ENCODE results near the gene MAPK4.

The MAPK4 gene

GRCh38 chr18:50737127-50737526 lies 177.2 kb downstream of the MAPK4 start:
- TF ChIP-seq, protein P1, sequence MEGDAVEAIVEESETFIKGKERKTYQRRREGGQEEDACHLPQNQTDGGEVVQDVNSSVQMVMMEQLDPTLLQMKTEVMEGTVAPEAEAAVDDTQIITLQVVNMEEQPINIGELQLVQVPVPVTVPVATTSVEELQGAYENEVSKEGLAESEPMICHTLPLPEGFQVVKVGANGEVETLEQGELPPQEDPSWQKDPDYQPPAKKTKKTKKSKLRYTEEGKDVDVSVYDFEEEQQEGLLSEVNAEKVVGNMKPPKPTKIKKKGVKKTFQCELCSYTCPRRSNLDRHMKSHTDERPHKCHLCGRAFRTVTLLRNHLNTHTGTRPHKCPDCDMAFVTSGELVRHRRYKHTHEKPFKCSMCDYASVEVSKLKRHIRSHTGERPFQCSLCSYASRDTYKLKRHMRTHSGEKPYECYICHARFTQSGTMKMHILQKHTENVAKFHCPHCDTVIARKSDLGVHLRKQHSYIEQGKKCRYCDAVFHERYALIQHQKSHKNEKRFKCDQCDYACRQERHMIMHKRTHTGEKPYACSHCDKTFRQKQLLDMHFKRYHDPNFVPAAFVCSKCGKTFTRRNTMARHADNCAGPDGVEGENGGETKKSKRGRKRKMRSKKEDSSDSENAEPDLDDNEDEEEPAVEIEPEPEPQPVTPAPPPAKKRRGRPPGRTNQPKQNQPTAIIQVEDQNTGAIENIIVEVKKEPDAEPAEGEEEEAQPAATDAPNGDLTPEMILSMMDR (conservative IDR thresholded peaks at IDR 0.05): no peak
- no peak for TF ChIP-seq ZFX (IDR thresholded peaks at IDR 0.05)

GRCh38 chr18:50738098-50738757 lies 178.3 kb downstream of the MAPK4 start:
- H3K27ac ChIP-seq: no peak overlapping the region
- TF ChIP-seq ZFX (IDR thresholded peaks at IDR 0.05): no peak

More at GRCh38 chr18:50737127-50737526, 177.2 kb downstream of the MAPK4 start:
- no peak overlapping the region for H3K27ac ChIP-seq

DNA sequence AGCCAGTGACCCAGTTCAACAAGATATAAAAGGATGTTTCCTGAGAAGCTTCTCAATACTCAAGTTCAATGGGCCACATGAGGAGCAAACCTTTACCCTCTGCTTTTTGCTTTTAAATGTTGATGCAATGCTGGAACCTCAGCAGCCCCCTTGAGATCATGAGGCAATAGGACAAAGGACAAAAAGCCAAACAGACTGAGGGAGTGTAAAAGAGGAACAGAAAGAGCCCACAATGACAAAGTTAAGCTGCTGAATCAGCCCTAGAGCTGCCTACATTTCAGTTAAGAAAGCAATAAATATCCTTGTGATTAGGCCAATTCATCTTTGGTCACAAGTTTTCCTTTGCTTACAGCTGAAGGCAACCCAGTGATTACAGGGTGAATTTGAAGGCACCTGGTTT lies 183.1 kb downstream of the MAPK4 start:
- no peak for TF ChIP-seq ZFX (IDR thresholded peaks at IDR 0.05)
- TF ChIP-seq, protein P1 (conservative IDR thresholded peaks at IDR 0.05): no peak
- no peak overlapping the region for H3K27ac ChIP-seq

GRCh38 chr18:50744253-50744652 lies 184.4 kb downstream of the MAPK4 start:
- no peak for TF ChIP-seq ZFX (IDR thresholded peaks at IDR 0.05)
- TF ChIP-seq, protein P1 (conservative IDR thresholded peaks at IDR 0.05): no peak
- no peak overlapping the region for H3K27ac ChIP-seq

GRCh38 chr18:50745945-50746344 lies 186.1 kb downstream of the MAPK4 start:
- H3K27ac ChIP-seq: no peak overlapping the region
- TF ChIP-seq, protein P1 (conservative IDR thresholded peaks at IDR 0.05): no peak
- TF ChIP-seq ZFX (IDR thresholded peaks at IDR 0.05): no peak

GRCh38 chr18:50747849-50748242 lies 188.0 kb downstream of the MAPK4 start:
- TF ChIP-seq, protein P1 (conservative IDR thresholded peaks at IDR 0.05): no peak
- no peak for TF ChIP-seq ZFX (IDR thresholded peaks at IDR 0.05)
- H3K27ac ChIP-seq: no peak overlapping the region

DNA sequence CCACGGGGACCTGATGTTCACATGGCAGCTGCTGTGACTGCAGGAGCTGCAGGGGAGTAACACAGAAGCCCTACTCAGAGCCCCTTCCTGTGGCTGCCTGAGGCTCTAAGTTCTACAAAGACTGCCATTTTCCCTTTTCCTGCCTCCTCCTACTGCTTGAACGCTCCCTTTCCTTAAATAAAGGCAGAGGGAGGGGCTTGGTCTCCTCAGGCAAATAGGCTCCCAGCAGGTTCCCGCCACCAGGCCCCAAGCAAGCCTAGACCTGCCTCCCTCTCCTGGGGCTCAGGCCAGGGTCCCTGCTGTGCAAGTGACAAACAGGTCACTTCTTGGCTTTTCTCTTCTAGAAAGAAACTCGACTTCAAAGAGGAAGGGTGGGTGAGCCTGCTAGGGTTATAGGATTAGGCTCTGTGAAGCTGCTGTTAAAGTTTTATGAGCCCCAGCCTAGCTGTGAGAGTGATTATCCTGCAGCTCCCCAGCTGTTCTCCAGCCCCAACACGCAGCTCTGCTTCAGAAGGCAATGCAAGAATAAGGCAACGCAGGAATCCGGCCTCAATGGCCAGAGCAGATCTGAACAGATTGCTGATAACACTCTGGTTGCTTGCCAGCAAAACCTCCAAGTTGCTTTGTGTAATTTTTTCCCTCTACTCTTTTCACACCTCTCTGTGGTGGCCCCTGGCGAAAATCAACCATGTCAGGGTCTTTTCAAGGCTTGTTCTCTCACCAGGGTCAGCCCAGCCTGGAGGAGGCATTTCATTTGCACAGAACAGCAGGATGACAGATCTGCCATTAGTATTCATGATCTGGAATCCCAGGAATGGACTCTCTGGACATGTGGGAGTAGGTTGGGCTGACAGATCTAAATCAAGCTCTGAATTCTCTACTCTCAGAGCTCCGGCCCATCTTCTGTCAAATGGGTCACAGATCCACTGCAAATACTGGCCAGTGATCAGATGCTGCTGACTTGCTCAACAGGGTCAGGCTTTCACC lies 188.6 kb downstream of the MAPK4 start:
- no peak overlapping the region for H3K27ac ChIP-seq
- TF ChIP-seq, protein P1 (conservative IDR thresholded peaks at IDR 0.05): no peak
- no peak for TF ChIP-seq ZFX (IDR thresholded peaks at IDR 0.05)

Measured in C4-2B (cell line).